Measurements from ENCODE around the gene ALG12. TPM values are rescaled to one million over a fixed set of nuclear protein-coding genes. Genes with fewer than 3 reads are reported as not detected.

Gene ALG12
- polyA plus RNA-seq, 1 donor from 2014 or later: 14.3 TPM

- TF ChIP-seq EZH2 (IDR thresholded peaks at IDR 0.05; ENCODE audit: borderline replicate concordance, insufficient read depth, low read length, poor library complexity, severe bottlenecking): no peak
- TF ChIP-seq REST (IDR thresholded peaks at IDR 0.05; ENCODE audit: borderline replicate concordance): no peak
- no peak for TF ChIP-seq MXI1 (conservative IDR thresholded peaks at IDR 0.05; ENCODE audit: poor library complexity, severe bottlenecking)
- no peak for TF ChIP-seq POLR2AphosphoS5 (IDR thresholded peaks at IDR 0.05)
- no peak for TF ChIP-seq CTCF (IDR thresholded peaks at IDR 0.05; ENCODE audit: poor library complexity, severe bottlenecking)
- TF ChIP-seq SMC3 (conservative IDR thresholded peaks at IDR 0.05; ENCODE audit: poor library complexity): no peak
- TF ChIP-seq EP300 (conservative IDR thresholded peaks at IDR 0.05; ENCODE audit: poor library complexity, severe bottlenecking): no peak
- no peak for TF ChIP-seq TAF1 (IDR thresholded peaks at IDR 0.05; ENCODE audit: low read depth)
- TF ChIP-seq RAD21 (conservative IDR thresholded peaks at IDR 0.05): no peak
- no peaks in the 10 kb centered on the region for H3F3A ChIP-seq (ENCODE audit: insufficient read depth, low read length, poor library complexity, severe bottlenecking)
- no peaks in the 10 kb centered on the region for H4K20me1 ChIP-seq (ENCODE audit: insufficient read depth)
- H3K27ac ChIP-seq (ENCODE audit: low read length): no peak overlapping the region
- H2AFZ ChIP-seq (ENCODE audit: low read depth, low read length): no peak overlapping the region
- no peak overlapping the region for H3K9ac ChIP-seq (ENCODE audit: low read length)
- no peak overlapping the region for H3K4me2 ChIP-seq (ENCODE audit: low read length)
- no peaks in the 10 kb centered on the region for H3K9me2 ChIP-seq (ENCODE audit: insufficient read depth, low read length)
- no peak overlapping the region for H3K4me3 ChIP-seq (ENCODE audit: low read length)
- peaks cover 21% of the 10 kb centered on the region for H3K36me3 ChIP-seq (ENCODE audit: insufficient read depth, low read length)
- no peaks in the 10 kb centered on the region for H3K27me3 ChIP-seq (ENCODE audit: insufficient read depth, low read depth, low read length)
- H3K9me3 ChIP-seq (ENCODE audit: low read length): peaks cover 4% of the 10 kb centered on the region
- H3K79me2 ChIP-seq (replicated peaks; ENCODE audit: insufficient read depth, low read length): peaks cover 19% of the 10 kb centered on the region
These were observed 25.2 kb downstream of the ALG12 start for GRCh38 chr22:49893025-49893424.

- Histone ChIP-seq H4K20me1 (ENCODE audit: insufficient read depth) (no peaks in the 10 kb centered on the region), H3K9me3 (ENCODE audit: low read length) (peaks cover 4% of the 10 kb centered on the region), H3F3A (ENCODE audit: insufficient read depth, low read length, poor library complexity, severe bottlenecking) (no peaks in the 10 kb centered on the region), H3K36me3 (ENCODE audit: insufficient read depth, low read length) (peaks cover 26% of the 10 kb centered on the region), H3K4me3 (ENCODE audit: low read length) (no peak overlapping the region), H3K27ac (ENCODE audit: low read length) (no peak overlapping the region), H3K4me2 (ENCODE audit: low read length) (no peak overlapping the region), H3K9ac (ENCODE audit: low read length) (no peak overlapping the region), H2AFZ (ENCODE audit: low read depth, low read length) (no peak overlapping the region), H3K9me2 (ENCODE audit: insufficient read depth, low read length) (no peaks in the 10 kb centered on the region), H3K27me3 (ENCODE audit: insufficient read depth, low read depth, low read length) (no peaks in the 10 kb centered on the region), H3K79me2 (replicated peaks; ENCODE audit: insufficient read depth, low read length) (peaks cover 25% of the 10 kb centered on the region)
- TF ChIP-seq RAD21 (conservative IDR thresholded peaks at IDR 0.05) (no peak), REST (IDR thresholded peaks at IDR 0.05; ENCODE audit: borderline replicate concordance) (no peak), TAF1 (IDR thresholded peaks at IDR 0.05; ENCODE audit: low read depth) (no peak), MXI1 (conservative IDR thresholded peaks at IDR 0.05; ENCODE audit: poor library complexity, severe bottlenecking) (no peak), SMC3 (conservative IDR thresholded peaks at IDR 0.05; ENCODE audit: poor library complexity) (no peak), EZH2 (IDR thresholded peaks at IDR 0.05; ENCODE audit: borderline replicate concordance, insufficient read depth, low read length, poor library complexity, severe bottlenecking) (no peak), CTCF (IDR thresholded peaks at IDR 0.05; ENCODE audit: poor library complexity, severe bottlenecking) (no peak), EP300 (conservative IDR thresholded peaks at IDR 0.05; ENCODE audit: poor library complexity, severe bottlenecking) (no peak), POLR2AphosphoS5 (IDR thresholded peaks at IDR 0.05) (no peak)
These were observed 25.9 kb downstream of the ALG12 start for GRCh38 chr22:49892226-49892899.

All from neural cell (in vitro differentiated cells).